Spleen (tissue), 7 donors: ENCODE measurements around the gene C11orf91.

Source experiments
- CTCF ChIP-seq, 11 experiments: fragments of 200-600 bp in 7 of 11; fragments of 450-650 bp in 4 of 11; sonication (generic) in 4 of 11; IDR thresholded peaks in 8 of 11; conservative IDR thresholded peaks in 3 of 11; 1 replicate in 7 of 11; 2 replicates in 4 of 11; pipeline versions ENCODE4 v1.4.0 to v1.8.0; 2016 to 2021; ENCODE audit warnings: antibody characterized with exemption in 11 of 11, inconsistent platforms in 4 of 11, mild to moderate bottlenecking in 1 of 11
- POLR2A ChIP-seq, 3 donors: fragments of 450-650 bp; IDR thresholded peaks; one replicate each; pipeline ENCODE4 v1.5.1; 2017; ENCODE audit warnings: antibody characterized with exemption in 3 of 3, mild to moderate bottlenecking in 1 of 3
- POLR2AphosphoS5 ChIP-seq, 3 donors: sonication (generic); formaldehyde crosslinking; IDR thresholded peaks; one replicate each; pipeline ENCODE4 v1.5.1; 2017; ENCODE audit warnings: antibody characterized with exemption in 3 of 3
- donor health status: DM: no; HTN: no; CAD: no; lungs with moderate emphysema.
- donor health status: DM: no; HTN: no; CAD: no.
- donor health status: DM: no; HTN: no; CAD: no.

DNA sequence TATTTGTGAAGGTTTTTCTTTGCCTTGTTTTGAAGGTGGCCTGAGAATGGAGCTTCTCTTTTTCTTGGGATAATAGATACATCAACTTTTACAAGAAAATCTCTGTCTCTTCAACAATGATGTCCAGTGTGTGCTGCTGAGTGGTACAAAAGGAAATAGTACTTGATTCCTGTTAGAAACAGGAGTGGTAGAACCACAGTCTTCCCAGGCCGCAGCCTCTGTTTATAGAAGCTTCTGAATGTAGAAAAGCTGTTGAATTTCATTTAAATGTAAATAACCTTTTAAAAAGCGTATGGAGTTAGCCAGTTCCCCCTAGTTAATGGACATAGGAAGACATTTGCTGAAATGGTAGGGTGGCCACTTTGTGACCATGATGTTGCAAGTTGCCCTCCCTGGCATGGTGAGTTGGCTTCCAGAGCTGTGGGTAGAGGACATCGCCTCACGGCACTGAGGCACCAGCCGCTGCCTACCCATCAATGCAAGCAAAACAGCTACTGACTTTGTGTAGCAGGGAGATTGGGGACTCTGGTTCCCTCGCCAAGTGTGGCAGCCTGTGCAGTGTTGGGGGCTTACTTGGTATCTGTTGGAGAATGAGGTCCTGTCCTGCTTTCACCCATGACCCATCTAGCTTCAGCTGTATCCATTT lies 31.6 kb downstream of the C11orf91 start:
- TF ChIP-seq CTCF (IDR thresholded peaks at IDR 0.05 in 8 of 11, conservative IDR thresholded peaks at IDR 0.05 in 3 of 11) (no peak), POLR2A (IDR thresholded peaks at IDR 0.05) (no peak), POLR2AphosphoS5 (IDR thresholded peaks at IDR 0.05) (no peak)
